ENCODE results near the gene AP3S2. TPM values are rescaled to one million over a fixed set of nuclear protein-coding genes. Genes with fewer than 3 reads are reported as not detected.
A peak's percentile ranks its signal among the peaks of the same experiment; 100 is the strongest.

Gene AP3S2
- total and polyA plus RNA-seq, 2 of the 13 experiments (the other 11 are each of a cell fraction or from before 2014, with no cell fraction given): 17.6 to 44.4 TPM

- no peak for TF ChIP-seq REST (IDR thresholded peaks at IDR 0.05; ENCODE audit: borderline replicate concordance in 1 of 2, low read depth in 1 of 2, low read length in 2 of 2)
- TF ChIP-seq PATZ1 (CRISPR knock-in tag; IDR thresholded peaks at IDR 0.05): peak; percentile 41; the same call in 1 of the 2 replicates
- no peak for TF ChIP-seq EZH2 (conservative IDR thresholded peaks at IDR 0.05; ENCODE audit: low read depth, low read length)
- TF ChIP-seq KDM2A (CRISPR knock-in tag; IDR thresholded peaks at IDR 0.05; ENCODE audit: borderline replicate concordance, low read depth): peak; percentile 97
- no peak for TF ChIP-seq TAF1 (CRISPR knock-in tag; IDR thresholded peaks at IDR 0.05)
- TF ChIP-seq RARA (CRISPR knock-in tag; IDR thresholded peaks at IDR 0.05): no peak
- TF ChIP-seq, protein P1, sequence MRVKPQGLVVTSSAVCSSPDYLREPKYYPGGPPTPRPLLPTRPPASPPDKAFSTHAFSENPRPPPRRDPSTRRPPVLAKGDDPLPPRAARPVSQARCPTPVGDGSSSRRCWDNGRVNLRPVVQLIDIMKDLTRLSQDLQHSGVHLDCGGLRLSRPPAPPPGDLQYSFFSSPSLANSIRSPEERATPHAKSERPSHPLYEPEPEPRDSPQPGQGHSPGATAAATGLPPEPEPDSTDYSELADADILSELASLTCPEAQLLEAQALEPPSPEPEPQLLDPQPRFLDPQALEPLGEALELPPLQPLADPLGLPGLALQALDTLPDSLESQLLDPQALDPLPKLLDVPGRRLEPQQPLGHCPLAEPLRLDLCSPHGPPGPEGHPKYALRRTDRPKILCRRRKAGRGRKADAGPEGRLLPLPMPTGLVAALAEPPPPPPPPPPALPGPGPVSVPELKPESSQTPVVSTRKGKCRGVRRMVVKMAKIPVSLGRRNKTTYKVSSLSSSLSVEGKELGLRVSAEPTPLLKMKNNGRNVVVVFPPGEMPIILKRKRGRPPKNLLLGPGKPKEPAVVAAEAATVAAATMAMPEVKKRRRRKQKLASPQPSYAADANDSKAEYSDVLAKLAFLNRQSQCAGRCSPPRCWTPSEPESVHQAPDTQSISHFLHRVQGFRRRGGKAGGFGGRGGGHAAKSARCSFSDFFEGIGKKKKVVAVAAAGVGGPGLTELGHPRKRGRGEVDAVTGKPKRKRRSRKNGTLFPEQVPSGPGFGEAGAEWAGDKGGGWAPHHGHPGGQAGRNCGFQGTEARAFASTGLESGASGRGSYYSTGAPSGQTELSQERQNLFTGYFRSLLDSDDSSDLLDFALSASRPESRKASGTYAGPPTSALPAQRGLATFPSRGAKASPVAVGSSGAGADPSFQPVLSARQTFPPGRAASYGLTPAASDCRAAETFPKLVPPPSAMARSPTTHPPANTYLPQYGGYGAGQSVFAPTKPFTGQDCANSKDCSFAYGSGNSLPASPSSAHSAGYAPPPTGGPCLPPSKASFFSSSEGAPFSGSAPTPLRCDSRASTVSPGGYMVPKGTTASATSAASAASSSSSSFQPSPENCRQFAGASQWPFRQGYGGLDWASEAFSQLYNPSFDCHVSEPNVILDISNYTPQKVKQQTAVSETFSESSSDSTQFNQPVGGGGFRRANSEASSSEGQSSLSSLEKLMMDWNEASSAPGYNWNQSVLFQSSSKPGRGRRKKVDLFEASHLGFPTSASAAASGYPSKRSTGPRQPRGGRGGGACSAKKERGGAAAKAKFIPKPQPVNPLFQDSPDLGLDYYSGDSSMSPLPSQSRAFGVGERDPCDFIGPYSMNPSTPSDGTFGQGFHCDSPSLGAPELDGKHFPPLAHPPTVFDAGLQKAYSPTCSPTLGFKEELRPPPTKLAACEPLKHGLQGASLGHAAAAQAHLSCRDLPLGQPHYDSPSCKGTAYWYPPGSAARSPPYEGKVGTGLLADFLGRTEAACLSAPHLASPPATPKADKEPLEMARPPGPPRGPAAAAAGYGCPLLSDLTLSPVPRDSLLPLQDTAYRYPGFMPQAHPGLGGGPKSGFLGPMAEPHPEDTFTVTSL (CRISPR knock-in tag; IDR thresholded peaks at IDR 0.05; ENCODE audit: borderline replicate concordance): no peak
- no peak for TF ChIP-seq GABPA (IDR thresholded peaks at IDR 0.05; ENCODE audit: low read depth, low read length)
- TF ChIP-seq GABPA (CRISPR knock-in tag; IDR thresholded peaks at IDR 0.05; ENCODE audit: low read depth): 0 out of 2 replicates have a peak, but pooled peaks have one; percentile 20
- TF ChIP-seq HCFC1 (IDR thresholded peaks at IDR 0.05; ENCODE audit: low read depth, low read length): no peak
- no peak for TF ChIP-seq ZNF746 (CRISPR knock-in tag; IDR thresholded peaks at IDR 0.05)
- TF ChIP-seq ZNF724P (CRISPR knock-in tag; IDR thresholded peaks at IDR 0.05; ENCODE audit: borderline replicate concordance): no peak
- no peak for TF ChIP-seq ZNF180 (CRISPR knock-in tag; IDR thresholded peaks at IDR 0.05; ENCODE audit: borderline replicate concordance, low read depth)
- TF ChIP-seq HMG20A (CRISPR knock-in tag; IDR thresholded peaks at IDR 0.05; ENCODE audit: borderline replicate concordance): no peak
- TF ChIP-seq MED1 (CRISPR knock-in tag; IDR thresholded peaks at IDR 0.05): 0 out of 2 replicates have a peak, but pooled peaks have one; percentile 12
- no peak for TF ChIP-seq NFKB2 (CRISPR knock-in tag; IDR thresholded peaks at IDR 0.05; ENCODE audit: borderline replicate concordance)
These were observed 18.7 kb downstream of the AP3S2 start (continued) for GRCh38 chr15:89874926-89875564.

Measured in HepG2 (cell line).